Smooth muscle cell (in vitro differentiated cells): ENCODE data around the gene ALDH1A3. TPM values are rescaled to one million over a fixed set of nuclear protein-coding genes. Genes with fewer than 3 reads are reported as not detected.

Experiments used
- DNase-seq: peaks from one replicate; lab custom pipeline; 2025; ENCODE audit not compliant: unreplicated experiment; lab: John Stamatoyannopoulos, UW
- H2AFZ ChIP-seq: fragments of 200-600 bp; sonication (generic); 2 replicates; pipeline ENCODE4 v1.6.0; 2016; ENCODE audit warnings: antibody characterized with exemption, low read depth, mild to moderate bottlenecking
- H3F3A ChIP-seq: fragments of 200-600 bp; sonication (generic); 2 replicates; pipeline ENCODE4 v1.6.0; 2017; ENCODE audit warnings: antibody characterized with exemption, low read depth
- H3K27ac ChIP-seq: fragments of 200-600 bp; sonication (generic); 2 replicates; pipeline ENCODE4 v1.5.1; 2016; ENCODE audit warnings: low read depth, mild to moderate bottlenecking
- H3K27me3 ChIP-seq: fragments of 200-600 bp; sonication (generic); 2 replicates; pipeline ENCODE4 v1.6.1; 2016; ENCODE audit warnings: low read depth, mild to moderate bottlenecking
- H3K36me3 ChIP-seq: fragments of 200-600 bp; sonication (generic); 2 replicates; pipeline ENCODE4 v1.5.1; 2016; ENCODE audit warnings: low read depth
- H3K4me1 ChIP-seq: fragments of 200-600 bp; sonication (generic); 2 replicates; pipeline ENCODE4 v1.5.1; 2016; ENCODE audit warnings: low read depth
- H3K4me2 ChIP-seq: fragments of 200-600 bp; sonication (generic); 2 replicates; pipeline ENCODE4 v1.6.0; 2016; ENCODE audit warnings: mild to moderate bottlenecking
- H3K4me3 ChIP-seq: fragments of 200-600 bp; sonication (generic); 2 replicates; pipeline ENCODE4 v1.5.1; 2016; ENCODE audit warnings: mild to moderate bottlenecking
- H3K79me2 ChIP-seq: fragments of 200-600 bp; sonication (generic); 2 replicates; pipeline ENCODE4 v1.6.0; 2016; ENCODE audit warnings: low read depth, mild to moderate bottlenecking
- H3K9ac ChIP-seq: fragments of 200-600 bp; sonication (generic); 2 replicates; pipeline ENCODE4 v1.6.0; 2016; ENCODE audit warnings: low read depth
- H3K9me3 ChIP-seq: fragments of 200-600 bp; sonication (generic); replicated peaks from 2 replicates; pipeline ENCODE4 v1.5.1; 2016; ENCODE audit warnings: low read depth
- H4K20me1 ChIP-seq: fragments of 200-600 bp; sonication (generic); 2 replicates; pipeline ENCODE4 v1.6.0; 2016; ENCODE audit warnings: low read depth
- WGBS: methylation state at CpG from one replicate; pipeline ENCODE4 v1.1.7; 2016; ENCODE audit warnings: low lambda C conversion rate; 5-methylcytosine and 5-hydroxymethylcytosine counted together
- polyA plus RNA-seq: library from polyadenylated mRNA; unstranded; fragments of >200 nt; fragmentation: Nextera tagmentation; extraction: Ambion mirVana; gene quantifications from 2 replicates; pipeline ENCODE4 v1.2.1, GENCODE V29; 2016
- total RNA-seq: library from RNA; depleted of rRNA; stranded (reverse); fragments of >200 nt; gene quantifications from 2 replicates; pipeline ENCODE4 v1.2.3, GENCODE V29; 2014
- TF ChIP-seq, protein P1 (sequence below): fragments of 200-600 bp; sonication (generic); IDR thresholded peaks from 2 replicates; pipeline ENCODE4 v1.5.1; 2017; ENCODE audit warnings: borderline replicate concordance, mild to moderate bottlenecking, antibody characterized with exemption; ENCODE audit not compliant: insufficient read depth, poor library complexity, severe bottlenecking

ALDH1A3 gene
- total and polyA plus RNA-seq, 2 experiments from 2014 or later, result 1.3 to 1.6 TPM

DNA sequence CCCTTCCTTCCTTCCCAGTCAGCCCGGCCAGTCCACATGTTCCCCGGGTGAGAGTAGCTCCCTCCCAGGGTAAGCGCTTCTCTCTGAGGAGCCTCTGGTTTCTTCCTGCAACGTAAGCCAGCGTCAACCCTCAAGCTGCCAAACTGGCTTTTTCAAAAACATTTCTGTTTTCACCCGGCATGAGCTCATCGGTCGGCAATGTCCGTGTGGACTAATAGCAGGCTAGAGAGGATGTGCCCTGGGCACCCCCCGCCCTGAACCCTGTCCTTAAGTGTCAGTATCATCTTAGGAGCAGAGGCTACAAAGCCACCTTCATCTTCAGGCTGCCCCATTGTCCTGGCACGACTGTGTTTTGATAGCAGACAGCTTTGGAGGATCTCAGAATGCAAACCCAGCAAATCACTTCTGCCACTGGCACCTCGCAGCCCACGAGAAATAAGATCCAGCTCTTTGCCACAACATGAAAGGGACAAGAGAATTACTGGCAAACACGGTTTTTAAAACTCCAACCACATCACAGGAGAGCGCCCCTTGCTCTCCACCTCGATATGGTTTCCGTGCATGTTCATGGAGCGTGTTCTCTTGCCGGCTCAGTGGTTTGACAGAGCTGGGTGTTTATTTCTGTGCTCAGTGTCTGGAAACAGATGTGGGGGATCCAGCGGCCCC is 9.9 kb downstream of the ALDH1A3 start:
- 52% methylated on average over 20 of the region's 20 CpGs for WGBS
- H3K4me2 ChIP-seq, result peak overlapping the region; percentile 51
- TF ChIP-seq, protein P1, sequence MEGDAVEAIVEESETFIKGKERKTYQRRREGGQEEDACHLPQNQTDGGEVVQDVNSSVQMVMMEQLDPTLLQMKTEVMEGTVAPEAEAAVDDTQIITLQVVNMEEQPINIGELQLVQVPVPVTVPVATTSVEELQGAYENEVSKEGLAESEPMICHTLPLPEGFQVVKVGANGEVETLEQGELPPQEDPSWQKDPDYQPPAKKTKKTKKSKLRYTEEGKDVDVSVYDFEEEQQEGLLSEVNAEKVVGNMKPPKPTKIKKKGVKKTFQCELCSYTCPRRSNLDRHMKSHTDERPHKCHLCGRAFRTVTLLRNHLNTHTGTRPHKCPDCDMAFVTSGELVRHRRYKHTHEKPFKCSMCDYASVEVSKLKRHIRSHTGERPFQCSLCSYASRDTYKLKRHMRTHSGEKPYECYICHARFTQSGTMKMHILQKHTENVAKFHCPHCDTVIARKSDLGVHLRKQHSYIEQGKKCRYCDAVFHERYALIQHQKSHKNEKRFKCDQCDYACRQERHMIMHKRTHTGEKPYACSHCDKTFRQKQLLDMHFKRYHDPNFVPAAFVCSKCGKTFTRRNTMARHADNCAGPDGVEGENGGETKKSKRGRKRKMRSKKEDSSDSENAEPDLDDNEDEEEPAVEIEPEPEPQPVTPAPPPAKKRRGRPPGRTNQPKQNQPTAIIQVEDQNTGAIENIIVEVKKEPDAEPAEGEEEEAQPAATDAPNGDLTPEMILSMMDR, result no peak
- no peaks in the 10 kb centered on the region for H3K4me1 ChIP-seq
- H4K20me1 ChIP-seq, result no peaks in the 10 kb centered on the region
- no peak for DNase-seq
- H2AFZ ChIP-seq, result peak overlapping the region; percentile 66
- H3K27me3 ChIP-seq, result peaks cover 13% of the 10 kb centered on the region
- H3K36me3 ChIP-seq, result no peaks in the 10 kb centered on the region
- H3F3A ChIP-seq, result no peaks in the 10 kb centered on the region
- no peak overlapping the region for H3K4me3 ChIP-seq
- H3K9ac ChIP-seq, result peak overlapping the region; percentile 41
- H3K27ac ChIP-seq, result peak overlapping the region; percentile 35
- no peaks in the 10 kb centered on the region for H3K9me3 ChIP-seq
- no peaks in the 10 kb centered on the region for H3K79me2 ChIP-seq

DNA sequence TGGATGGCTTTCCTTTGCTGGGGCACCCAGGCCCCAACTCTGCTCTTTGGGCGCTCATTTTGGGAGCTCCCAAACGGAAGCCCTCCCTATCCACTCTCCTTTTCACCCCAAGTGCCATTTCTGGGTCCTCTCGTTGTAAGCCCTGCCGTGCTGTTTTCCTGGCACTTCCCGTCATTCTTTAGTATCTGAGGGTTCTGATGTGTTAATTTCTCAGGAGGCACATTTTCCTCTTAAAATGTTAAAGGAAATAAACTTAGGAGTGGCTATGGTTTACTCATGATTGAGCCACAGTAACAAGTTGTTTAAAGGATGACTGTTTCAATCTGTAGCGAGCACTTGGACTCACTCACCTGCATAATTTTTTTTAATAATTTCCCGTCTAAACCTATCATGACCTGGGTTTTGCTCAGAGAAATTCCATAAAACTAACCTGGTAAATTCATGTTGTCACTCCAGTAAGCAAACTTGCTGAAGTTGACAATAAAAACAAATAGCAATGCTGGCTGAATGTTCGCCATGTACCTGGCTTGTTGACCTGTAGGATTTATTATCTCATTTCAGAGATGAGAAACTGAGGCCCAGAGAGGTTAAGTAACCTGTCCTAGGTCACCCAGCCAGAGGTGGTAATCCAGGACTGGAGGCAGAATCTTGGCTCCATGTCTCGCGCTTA is 10.6 kb downstream of the ALDH1A3 start:
- peak overlapping the region; percentile 41 for H3K9ac ChIP-seq
- no peak overlapping the region for H3K4me3 ChIP-seq
- peak overlapping the region; percentile 35 for H3K27ac ChIP-seq
- no peaks in the 10 kb centered on the region for H3K9me3 ChIP-seq
- no peaks in the 10 kb centered on the region for H3F3A ChIP-seq
- no peak overlapping the region for H2AFZ ChIP-seq
- no peaks in the 10 kb centered on the region for H3K36me3 ChIP-seq
- DNase-seq, result no peak
- H3K4me1 ChIP-seq, result no peaks in the 10 kb centered on the region
- H3K4me2 ChIP-seq, result no peak overlapping the region
- TF ChIP-seq, protein P1, result no peak
- 91% methylated on average over 10 of the region's 10 CpGs for WGBS
- no peaks in the 10 kb centered on the region for H3K79me2 ChIP-seq
- peaks cover 6% of the 10 kb centered on the region for H3K27me3 ChIP-seq
- no peaks in the 10 kb centered on the region for H4K20me1 ChIP-seq

DNA sequence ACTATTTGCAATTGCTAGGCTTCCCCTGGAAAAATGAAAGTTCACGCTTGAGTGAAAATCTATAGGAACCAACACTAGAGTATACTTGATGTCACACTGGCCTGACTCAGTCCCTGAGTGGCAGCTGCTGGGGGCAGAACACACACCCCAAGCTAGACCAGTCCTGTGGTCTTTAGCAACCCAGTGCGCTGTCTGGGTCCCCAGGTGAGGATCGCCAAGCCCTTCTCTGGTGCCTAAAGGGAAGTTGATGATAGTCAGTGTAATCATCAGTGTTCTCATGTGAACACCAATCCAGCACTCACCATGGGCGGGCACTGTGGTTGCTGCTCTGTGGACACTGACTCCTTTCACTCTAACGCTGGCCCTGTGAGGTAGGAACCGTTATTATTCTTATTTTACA is 11.2 kb downstream of the ALDH1A3 start:
- Histone ChIP-seq H3K9me3 (no peaks in the 10 kb centered on the region), H4K20me1 (no peaks in the 10 kb centered on the region), H3K27ac (no peak overlapping the region), H3K79me2 (no peaks in the 10 kb centered on the region), H3K4me2 (no peak overlapping the region), H3K4me3 (no peak overlapping the region), H3K27me3 (peaks cover 3% of the 10 kb centered on the region), H3F3A (no peaks in the 10 kb centered on the region), H3K36me3 (no peaks in the 10 kb centered on the region), H3K4me1 (no peaks in the 10 kb centered on the region), H3K9ac (no peak overlapping the region), H2AFZ (no peak overlapping the region)
- TF ChIP-seq, protein P1, result no peak
- WGBS, result 94% methylated on average over 6 of the region's 6 CpGs
- DNase-seq, result no peak
